GM21576 (cell line): ENCODE data around the gene SOX13.
"Not testable (repeated sequence)": the region's sequence is repeated elsewhere in the genome, so short reads cannot be mapped to it uniquely, and the experiment has no call there.

ENCODE experiments used
- ATAC-seq: cut with Tn5 transposase; IDR thresholded peaks from one replicate; pipeline ENCODE4 v1.9.1; 2021; ENCODE audit warnings: mild to moderate bottlenecking, moderate library complexity; ENCODE audit not compliant: unreplicated experiment

The SOX13 gene

DNA sequence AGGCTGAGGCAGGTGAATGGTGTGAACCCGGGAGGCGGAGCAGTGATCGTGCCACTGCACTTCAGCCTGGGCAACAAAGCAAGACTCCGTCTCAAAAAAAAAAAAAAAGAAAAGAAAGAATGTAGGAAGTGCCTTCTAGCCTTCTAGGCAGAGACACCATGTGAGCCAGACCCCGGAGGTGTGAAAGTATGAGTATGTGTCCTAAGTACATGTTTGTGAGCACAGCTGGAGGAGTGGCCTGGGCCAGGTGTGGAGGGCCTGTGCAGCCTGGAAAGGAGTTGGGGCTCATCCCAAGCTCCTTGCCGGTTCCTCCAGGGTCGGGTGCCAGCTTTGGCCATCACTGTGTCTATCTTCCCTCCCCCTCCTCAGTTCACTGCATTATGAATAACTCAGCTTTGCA, 13.0 kb downstream of the SOX13 start:
- no peak for ATAC-seq

DNA sequence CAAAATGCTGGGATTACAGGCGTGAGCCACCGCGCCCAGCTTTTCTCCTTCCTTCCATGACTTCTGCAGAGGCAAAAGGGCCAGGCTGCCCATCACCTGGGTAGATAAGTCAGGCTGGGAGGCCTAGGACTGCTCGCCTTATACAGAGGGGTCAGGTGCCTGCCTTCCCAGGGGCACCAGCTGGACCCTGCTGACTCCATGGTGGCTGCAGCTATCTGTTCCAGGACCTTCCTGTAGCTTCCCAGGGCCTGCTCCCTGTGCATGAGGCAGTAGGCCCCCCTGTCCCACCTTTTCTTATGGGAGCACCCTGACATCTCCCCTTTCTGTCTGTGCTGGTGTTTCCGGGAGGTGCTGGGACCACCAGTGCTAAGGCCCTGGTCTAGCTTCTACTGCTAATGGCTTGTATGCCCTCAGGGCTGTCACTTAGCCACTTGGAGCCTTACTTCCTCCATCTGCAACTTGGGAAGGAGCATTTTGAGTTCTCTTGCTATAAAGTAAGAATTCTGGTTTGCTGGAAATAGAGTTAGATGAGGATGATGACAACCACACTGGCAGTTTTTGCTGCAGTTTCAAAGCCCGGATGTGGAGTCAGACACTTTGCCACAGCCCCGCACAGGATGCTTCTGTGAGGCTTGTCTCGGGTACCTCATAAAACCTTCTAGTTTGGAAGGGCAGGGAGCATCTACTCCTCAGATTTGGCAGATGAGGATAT, 14.4 kb downstream of the SOX13 start:
- no peak for ATAC-seq

DNA sequence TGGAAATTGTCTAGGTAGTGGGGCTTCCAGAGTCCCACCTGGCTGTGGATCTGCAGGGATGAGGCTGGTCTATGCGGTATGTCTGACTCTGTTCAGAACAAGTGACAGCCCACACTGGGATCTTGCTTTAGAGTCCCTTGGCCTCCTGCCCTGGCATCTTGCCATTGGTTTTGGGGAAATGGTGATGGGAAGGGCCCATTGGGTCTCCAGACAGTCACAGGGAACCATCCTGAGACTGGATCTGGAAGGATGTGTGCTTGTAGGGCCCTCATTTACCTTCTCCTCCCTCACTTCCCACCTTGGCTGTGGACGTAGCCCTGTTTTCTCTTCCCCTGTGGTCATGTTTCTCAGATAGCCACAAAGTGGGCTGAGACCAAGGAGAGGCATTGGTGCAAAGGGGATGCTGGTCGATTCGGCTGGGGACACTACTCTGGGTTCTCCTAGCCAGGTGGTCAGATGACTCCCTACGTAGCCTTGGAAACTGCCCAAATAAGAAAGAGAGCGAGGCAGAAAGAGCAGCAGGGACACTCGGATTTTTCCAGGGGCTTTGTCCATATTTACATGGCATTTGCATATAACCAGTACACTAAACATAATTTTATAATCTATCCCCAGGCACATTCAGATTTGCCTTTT, 15.1 kb downstream of the SOX13 start:
- no peak for ATAC-seq

- ATAC-seq = no peak
Observed at GRCh38 chr1:204088596-204088995, 15.7 kb downstream of the SOX13 start.

GRCh38 chr1:204089044-204089751, 16.3 kb downstream of the SOX13 start:
- no peak for ATAC-seq

DNA sequence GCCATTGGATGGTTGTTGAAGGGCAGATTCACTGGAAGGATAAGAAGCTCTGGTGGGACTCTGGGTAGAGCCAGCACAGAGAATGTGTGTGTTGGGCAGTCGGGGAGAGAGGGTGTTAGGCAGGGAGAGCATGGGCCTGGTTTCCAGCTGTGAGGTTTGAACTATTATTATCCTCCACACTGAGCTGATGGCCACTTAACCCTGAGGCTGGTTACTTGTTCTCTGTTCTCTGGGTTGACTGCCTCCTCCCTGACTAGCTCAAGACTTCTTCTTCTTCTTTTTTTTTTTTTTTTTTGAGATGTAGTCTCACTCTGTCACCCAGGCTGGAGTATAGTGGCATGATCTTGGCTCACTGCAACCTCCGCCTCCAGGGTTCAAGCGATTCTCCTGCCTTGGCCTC, 17.2 kb downstream of the SOX13 start:
- not testable (repeated sequence) for ATAC-seq

GRCh38 chr1:204091066-204091465, 18.2 kb downstream of the SOX13 start:
- ATAC-seq = no peak

GRCh38 chr1:204091787-204092312, 18.9 kb downstream of the SOX13 start:
- ATAC-seq = no peak

DNA sequence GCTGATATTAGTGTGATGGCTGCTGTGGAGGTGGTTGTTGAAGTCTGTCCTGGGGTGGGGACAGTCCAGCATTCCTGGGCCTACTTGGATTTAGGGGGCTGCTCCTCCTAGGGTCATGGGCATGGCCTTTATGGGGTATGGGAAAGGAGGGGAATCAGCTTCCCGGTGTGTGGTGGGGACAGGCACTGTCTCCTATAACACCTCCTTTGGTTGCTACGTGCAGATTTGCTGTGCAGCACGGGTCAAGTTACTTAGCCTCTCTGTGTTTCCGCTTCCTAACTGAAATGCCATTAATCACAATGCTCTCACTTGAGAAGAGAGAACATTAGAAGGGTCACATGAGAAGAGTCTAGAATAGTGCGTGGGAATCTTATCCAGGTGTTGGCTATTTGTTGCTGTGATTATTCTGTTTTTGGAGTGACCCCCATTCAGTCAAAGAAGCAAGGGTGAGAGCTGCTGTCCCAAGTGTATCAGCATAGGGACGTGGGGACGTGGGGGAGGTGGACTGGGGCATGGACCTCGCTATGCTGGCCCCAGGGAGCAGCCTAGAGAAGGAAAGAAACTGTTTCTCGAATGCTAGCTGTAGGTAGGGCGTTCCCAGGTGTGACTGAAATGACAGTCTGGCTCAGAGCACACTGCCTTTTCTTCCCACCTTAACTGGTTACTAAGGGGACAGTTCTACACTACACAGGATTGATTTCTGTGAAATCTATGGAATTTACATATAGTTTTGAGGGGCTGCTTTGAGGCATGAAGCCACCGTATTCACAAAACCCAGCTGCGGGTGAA, 19.9 kb downstream of the SOX13 start:
- ATAC-seq = no peak

- ATAC-seq = no peak
Observed at GRCh38 chr1:204093421-204093717, 20.5 kb downstream of the SOX13 start.

DNA sequence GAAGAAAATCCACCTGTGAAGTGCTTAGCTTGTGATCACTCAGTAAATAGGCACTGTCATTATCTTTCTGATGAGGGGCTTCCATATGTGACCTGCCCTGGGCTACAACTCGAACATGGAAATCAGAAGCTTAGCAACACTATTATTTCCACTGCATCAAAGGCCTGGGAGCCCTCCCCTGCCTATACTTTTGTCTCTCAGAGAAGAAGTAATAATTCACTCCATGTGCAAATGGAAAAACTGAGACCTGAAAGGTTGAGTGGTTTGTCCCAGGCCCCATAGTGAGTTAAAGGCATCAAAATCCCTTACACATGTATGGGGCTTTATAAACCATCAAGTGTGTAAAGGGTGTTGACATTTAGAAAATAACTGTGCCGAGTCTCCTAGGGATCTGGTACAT, 20.9 kb downstream of the SOX13 start:
- ATAC-seq = no peak

DNA sequence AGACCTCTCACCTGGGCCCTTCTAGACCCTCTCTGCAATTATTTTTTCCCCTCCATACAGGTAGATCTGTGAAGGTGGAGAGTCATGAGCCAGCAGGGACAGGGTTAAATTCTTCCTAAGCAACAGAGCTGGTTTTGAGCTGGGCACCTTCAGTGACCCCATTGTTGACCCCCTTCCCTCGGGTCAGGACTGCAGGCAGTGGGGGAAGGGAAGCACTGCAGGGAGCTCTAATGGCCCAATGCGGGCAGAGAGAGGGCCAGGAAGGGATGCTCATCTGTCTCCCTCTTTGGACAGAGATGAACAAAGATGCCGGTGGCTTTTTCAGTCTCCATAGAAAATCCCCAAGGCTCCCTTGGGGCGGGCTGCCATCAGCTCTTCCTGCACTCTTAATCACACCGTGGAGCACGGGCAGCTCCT, 21.4 kb downstream of the SOX13 start:
- no peak for ATAC-seq

- ATAC-seq = no peak
Observed at GRCh38 chr1:204094856-204095634, 22.1 kb downstream of the SOX13 start.

- ATAC-seq = no peak
Observed at GRCh38 chr1:204096931-204097330, 24.0 kb downstream of the SOX13 start.

DNA sequence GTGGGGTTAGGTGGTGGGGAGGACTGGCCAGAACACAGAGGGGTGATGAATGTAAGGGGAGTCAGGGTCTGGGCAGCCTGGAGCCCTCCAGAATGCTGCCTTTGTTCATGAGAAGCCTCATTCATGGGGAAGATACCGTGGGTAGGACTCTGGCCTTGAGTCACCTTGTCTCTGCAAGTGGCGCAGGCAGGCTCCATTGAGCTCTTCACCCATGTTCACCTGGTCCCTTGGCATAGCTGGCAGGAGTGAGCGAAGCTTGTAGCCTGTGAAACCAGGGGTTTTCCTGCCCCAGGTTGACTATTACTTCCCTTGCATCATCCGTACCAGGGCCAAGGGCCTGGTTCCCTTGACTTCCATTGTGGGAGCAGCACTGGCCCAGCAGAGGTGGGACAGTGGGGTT, 25.8 kb downstream of the SOX13 start:
- no peak for ATAC-seq

- ATAC-seq = not testable (repeated sequence)
Observed at GRCh38 chr1:204099754-204100153, 26.8 kb downstream of the SOX13 start.

GRCh38 chr1:204102029-204102611, 29.2 kb downstream of the SOX13 start:
- no peak for ATAC-seq

- ATAC-seq = no peak
Observed at GRCh38 chr1:204102739-204103430, 30.0 kb downstream of the SOX13 start.

GRCh38 chr1:204103431-204103741, 30.5 kb downstream of the SOX13 start:
- no peak for ATAC-seq
